Measurements from ENCODE around the gene GAB2. TPM values are rescaled to one million over a fixed set of nuclear protein-coding genes. Genes with fewer than 3 reads are reported as not detected.

Gene GAB2
- total and polyA plus RNA-seq, 2 experiments from 2014 or later = 4.9 to 10.2 TPM

DNA sequence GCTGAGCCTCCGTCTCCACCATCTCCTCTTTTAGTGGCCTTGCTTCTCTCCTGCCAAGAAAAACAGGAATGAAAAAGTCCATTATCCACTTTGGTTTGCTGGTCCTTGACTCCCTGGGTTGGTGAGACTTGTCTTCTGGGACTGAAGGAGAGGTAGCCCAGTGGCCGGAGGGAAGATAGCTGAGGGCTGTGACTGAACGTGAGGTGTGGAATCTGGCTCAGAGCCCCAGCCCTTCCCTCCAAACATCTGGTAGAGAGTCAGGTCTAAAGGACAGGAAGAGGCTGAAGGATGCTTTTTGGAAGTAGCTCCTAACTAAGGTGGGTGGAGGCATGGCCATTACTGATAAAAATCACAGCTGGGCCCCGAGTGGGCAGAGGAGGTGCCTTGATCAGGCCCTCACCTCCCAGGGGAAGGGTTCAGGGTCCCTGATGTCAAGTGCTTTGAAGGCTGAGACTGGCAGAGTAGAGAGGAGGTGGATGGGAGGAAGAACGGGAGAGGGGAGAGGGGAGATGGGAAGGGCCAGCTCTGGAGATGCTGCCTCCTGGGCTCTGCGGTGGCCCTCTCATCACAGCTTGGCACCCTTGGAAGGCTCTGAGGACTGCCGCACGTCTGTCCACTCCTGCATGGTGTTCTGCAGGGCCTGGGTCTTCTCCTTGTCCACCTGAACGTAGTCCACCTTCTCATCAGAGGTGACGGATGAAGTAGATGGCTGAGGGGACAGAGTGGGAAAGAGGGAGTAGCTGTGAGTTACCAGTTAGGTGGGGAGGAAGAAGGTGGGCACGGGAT is 198.7 kb downstream of the GAB2 start:
- Histone ChIP-seq H3K9me3 (ENCODE audit: low read depth) (no peaks in the 10 kb centered on the region), H2AFZ (no peak overlapping the region), H3K4me3 (no peak overlapping the region), H3K9me2 (replicated peaks; ENCODE audit: insufficient read depth) (no peaks in the 10 kb centered on the region), H3K4me2 (no peak overlapping the region), H3K27me3 (no peaks in the 10 kb centered on the region), H3K4me1 (ENCODE audit: insufficient read depth) (no peaks in the 10 kb centered on the region), H3K27ac (no peak overlapping the region), H4K20me1 (ENCODE audit: insufficient read depth, poor library complexity, severe bottlenecking) (no peaks in the 10 kb centered on the region), H3K36me3 (replicated peaks; ENCODE audit: insufficient read depth, low read depth) (no peaks in the 10 kb centered on the region), H3K79me2 (no peaks in the 10 kb centered on the region)
- DNase-seq (ENCODE audit: low spot score) = no peak
- TF ChIP-seq CTCF (IDR thresholded peaks at IDR 0.05; ENCODE audit: poor library complexity) = no peak
- no peak for TF ChIP-seq EZH2phosphoT487 (IDR thresholded peaks at IDR 0.05; ENCODE audit: low read depth, severe bottlenecking, unreplicated experiment)
- no peak for TF ChIP-seq EZH2 (IDR thresholded peaks at IDR 0.05; ENCODE audit: borderline replicate concordance)
- WGBS (ENCODE audit: low lambda C conversion rate, missing lambda C conversion rate) = 94% methylated on average over 11 of the region's 11 CpGs

DNA sequence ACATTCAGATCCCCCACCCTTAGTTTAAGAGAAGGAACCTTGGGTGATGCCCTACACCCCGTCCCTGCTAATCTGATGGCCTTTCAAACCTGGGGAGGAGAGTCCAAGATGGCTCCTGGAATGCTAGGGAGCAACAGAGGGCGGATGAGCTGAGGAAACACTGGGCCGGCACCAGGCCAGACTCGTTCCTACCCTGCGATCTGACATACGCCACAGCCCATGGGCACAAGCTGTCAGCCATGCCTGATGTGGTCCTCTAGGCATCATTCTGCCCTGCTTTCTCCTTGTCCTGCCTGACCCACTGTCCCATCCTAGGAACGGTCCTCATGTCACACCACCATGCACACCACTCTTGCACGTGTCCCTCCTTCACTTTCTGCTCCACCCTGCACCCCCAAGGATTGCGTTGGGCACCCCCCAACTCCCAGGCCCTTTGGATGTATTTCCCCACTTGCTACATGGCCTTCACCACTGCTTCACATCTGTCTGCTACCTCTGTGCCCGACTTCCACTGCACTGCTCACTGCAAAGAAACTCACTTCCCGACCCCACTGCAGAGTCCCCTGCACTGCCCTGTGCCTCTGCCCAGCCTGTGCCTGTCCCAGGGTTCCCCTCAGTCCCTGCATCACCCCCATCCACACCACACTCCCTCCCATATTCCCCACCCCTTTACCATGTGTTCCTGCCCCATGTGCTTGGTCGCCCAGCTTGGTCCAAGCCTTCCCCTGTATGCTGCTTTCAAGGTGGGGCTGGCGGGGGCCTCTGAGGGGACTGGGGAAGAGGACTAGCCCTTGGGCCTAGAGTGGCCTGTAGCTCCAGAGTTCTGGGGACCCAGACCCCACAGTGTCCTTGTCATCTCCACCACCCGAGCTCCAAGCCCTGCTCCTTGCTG is 199.7 kb downstream of the GAB2 start:
- no peaks in the 10 kb centered on the region for H3K4me1 ChIP-seq (ENCODE audit: insufficient read depth)
- no peak for TF ChIP-seq EZH2phosphoT487 (IDR thresholded peaks at IDR 0.05; ENCODE audit: low read depth, severe bottlenecking, unreplicated experiment)
- TF ChIP-seq CTCF (IDR thresholded peaks at IDR 0.05; ENCODE audit: poor library complexity) = no peak
- no peak for TF ChIP-seq EZH2 (IDR thresholded peaks at IDR 0.05; ENCODE audit: borderline replicate concordance)
- no peaks in the 10 kb centered on the region for H4K20me1 ChIP-seq (ENCODE audit: insufficient read depth, poor library complexity, severe bottlenecking)
- no peaks in the 10 kb centered on the region for H3K36me3 ChIP-seq (replicated peaks; ENCODE audit: insufficient read depth, low read depth)
- H3K79me2 ChIP-seq = no peaks in the 10 kb centered on the region
- H3K4me2 ChIP-seq = no peak overlapping the region
- 96% methylated on average over 13 of the region's 14 CpGs for WGBS (ENCODE audit: low lambda C conversion rate, missing lambda C conversion rate)
- H2AFZ ChIP-seq = no peak overlapping the region
- H3K9me3 ChIP-seq (ENCODE audit: low read depth) = no peaks in the 10 kb centered on the region
- H3K4me3 ChIP-seq = no peak overlapping the region
- H3K27me3 ChIP-seq = no peaks in the 10 kb centered on the region
- no peak overlapping the region for H3K27ac ChIP-seq
- H3K9me2 ChIP-seq (replicated peaks; ENCODE audit: insufficient read depth) = no peaks in the 10 kb centered on the region
- no peak for DNase-seq (ENCODE audit: low spot score)

- H3K9me2 ChIP-seq (replicated peaks; ENCODE audit: insufficient read depth) = no peaks in the 10 kb centered on the region
- TF ChIP-seq EZH2 (IDR thresholded peaks at IDR 0.05; ENCODE audit: borderline replicate concordance) = no peak
- no peak for TF ChIP-seq CTCF (IDR thresholded peaks at IDR 0.05; ENCODE audit: poor library complexity)
- TF ChIP-seq EZH2phosphoT487 (IDR thresholded peaks at IDR 0.05; ENCODE audit: low read depth, severe bottlenecking, unreplicated experiment) = no peak
- no peak overlapping the region for H3K4me2 ChIP-seq
- no peak overlapping the region for H3K27ac ChIP-seq
- DNase-seq (ENCODE audit: low spot score) = no peak
- no peaks in the 10 kb centered on the region for H3K9me3 ChIP-seq (ENCODE audit: low read depth)
- H2AFZ ChIP-seq = no peak overlapping the region
- WGBS (ENCODE audit: low lambda C conversion rate, missing lambda C conversion rate) = 97% methylated on average over 5 of the region's 5 CpGs
- no peaks in the 10 kb centered on the region for H3K36me3 ChIP-seq (replicated peaks; ENCODE audit: insufficient read depth, low read depth)
- H3K27me3 ChIP-seq = no peaks in the 10 kb centered on the region
- H3K79me2 ChIP-seq = no peaks in the 10 kb centered on the region
- H3K4me3 ChIP-seq = no peak overlapping the region
- no peaks in the 10 kb centered on the region for H4K20me1 ChIP-seq (ENCODE audit: insufficient read depth, poor library complexity, severe bottlenecking)
- no peaks in the 10 kb centered on the region for H3K4me1 ChIP-seq (ENCODE audit: insufficient read depth)
Measured at GRCh38 chr11:78216571-78217287, 200.9 kb downstream of the GAB2 start.

All from hepatocyte (in vitro differentiated cells).